MM.1S (cell line): ENCODE results near the gene MCF2L2.

ENCODE experiments used
- DNase-seq: peaks from one replicate; pipeline ENCODE4 v3.0.0-alpha.2; 2015
- H2AFZ ChIP-seq: fragments of 300-600 bp; sonication (generic); 2 replicates; pipeline ENCODE4 v1.6.0; 2016; ENCODE audit warnings: antibody characterized with exemption, low read length
- H3F3A ChIP-seq: fragments of 300-600 bp; sonication (generic); 2 replicates; pipeline ENCODE4 v1.6.1; 2016; ENCODE audit warnings: mild to moderate bottlenecking, antibody characterized with exemption, low read length, moderate library complexity, mixed read lengths; ENCODE audit not compliant: insufficient read depth
- H3K27ac ChIP-seq: fragments of 300-600 bp; sonication (generic); 2 replicates; pipeline ENCODE4 v1.5.1; 2016; ENCODE audit warnings: mild to moderate bottlenecking, low read length
- H3K27me3 ChIP-seq: fragments of 300-600 bp; sonication (generic); replicated peaks from 2 replicates; pipeline ENCODE4 v1.6.0; 2016; ENCODE audit warnings: low read length; ENCODE audit not compliant: insufficient read depth
- H3K36me3 ChIP-seq: fragments of 300-600 bp; sonication (generic); replicated peaks from 2 replicates; pipeline ENCODE4 v1.6.1; 2016; ENCODE audit warnings: mild to moderate bottlenecking, low read length, mixed read lengths; ENCODE audit not compliant: insufficient read depth
- H3K4me1 ChIP-seq: fragments of 300-600 bp; sonication (generic); 2 replicates; pipeline ENCODE4 v1.6.1; 2016; ENCODE audit warnings: low read length, mixed read lengths
- H3K4me2 ChIP-seq: fragments of 300-600 bp; sonication (generic); 2 replicates; pipeline ENCODE4 v1.6.0; 2016; ENCODE audit warnings: low read depth, low read length
- H3K4me3 ChIP-seq: fragments of 300-600 bp; sonication (generic); 2 replicates; pipeline ENCODE4 v1.5.1; 2016; ENCODE audit warnings: low read length, mixed read lengths
- H3K79me2 ChIP-seq: fragments of 300-600 bp; sonication (generic); 2 replicates; pipeline ENCODE4 v1.6.1; 2016; ENCODE audit warnings: mixed run types, low read length, mixed read lengths
- H3K9ac ChIP-seq: fragments of 300-600 bp; sonication (generic); 2 replicates; pipeline ENCODE4 v1.6.1; 2016; ENCODE audit warnings: low read length, mixed read lengths
- H3K9me2 ChIP-seq: fragments of 300-600 bp; sonication (generic); replicated peaks from 2 replicates; pipeline ENCODE4 v1.6.1; 2016; ENCODE audit warnings: mild to moderate bottlenecking, low read length, mixed read lengths; ENCODE audit not compliant: insufficient read depth
- H3K9me3 ChIP-seq: fragments of 300-600 bp; sonication (generic); replicated peaks from 2 replicates; pipeline ENCODE4 v1.6.1; 2016; ENCODE audit warnings: mild to moderate bottlenecking, low read length, mixed read lengths; ENCODE audit not compliant: insufficient read depth
- H4K20me1 ChIP-seq: fragments of 300-600 bp; sonication (generic); 2 replicates; pipeline ENCODE4 v1.6.1; 2016; ENCODE audit warnings: mild to moderate bottlenecking, low read length, moderate library complexity, mixed read lengths; ENCODE audit not compliant: insufficient read depth
- CTCF ChIP-seq: fragments of 300-600 bp; sonication (generic); IDR thresholded peaks from 2 replicates; pipeline ENCODE4 v1.5.1; 2016; ENCODE audit warnings: antibody characterized with exemption, low read length, mixed read lengths
- EZH2 ChIP-seq: fragments of 300-600 bp; sonication (generic); optimal IDR thresholded peaks from 2 replicates; pipeline ENCODE3; 2017; ENCODE audit warnings: low read depth, mild to moderate bottlenecking, antibody characterized with exemption, low read length, mixed read lengths
- EZH2phosphoT487 ChIP-seq: fragments of 300-600 bp; sonication (generic); IDR thresholded peaks from 2 replicates; pipeline ENCODE4 v1.6.1; 2018; ENCODE audit warnings: antibody characterized with exemption, low read length

The MCF2L2 gene

GRCh38 chr3:183331498-183331897 lies 96.9 kb downstream of the MCF2L2 start:
- no peaks in the 10 kb centered on the region for H3K27me3 ChIP-seq
- DNase-seq, result no peak
- no peak overlapping the region for H3K4me2 ChIP-seq
- H3F3A ChIP-seq, result no peaks in the 10 kb centered on the region
- H3K4me3 ChIP-seq, result no peak overlapping the region
- no peaks in the 10 kb centered on the region for H3K9me3 ChIP-seq
- no peaks in the 10 kb centered on the region for H3K9me2 ChIP-seq
- H3K79me2 ChIP-seq, result no peaks in the 10 kb centered on the region
- H3K36me3 ChIP-seq, result no peaks in the 10 kb centered on the region
- H4K20me1 ChIP-seq, result no peaks in the 10 kb centered on the region
- no peak overlapping the region for H2AFZ ChIP-seq
- no peak overlapping the region for H3K9ac ChIP-seq
- peaks cover 3% of the 10 kb centered on the region; the same call in 1 of the 2 replicates for H3K4me1 ChIP-seq
- no peak overlapping the region for H3K27ac ChIP-seq
- no peak for TF ChIP-seq CTCF
- no peak for TF ChIP-seq EZH2phosphoT487
- no peak for TF ChIP-seq EZH2

GRCh38 chr3:183330881-183331280 lies 97.5 kb downstream of the MCF2L2 start:
- H3K4me3 ChIP-seq, result no peak overlapping the region

GRCh38 chr3:183329543-183329942 lies 98.9 kb downstream of the MCF2L2 start:
- Histone ChIP-seq H3K4me2 (no peak overlapping the region), H3K36me3 (no peaks in the 10 kb centered on the region), H4K20me1 (no peaks in the 10 kb centered on the region), H2AFZ (no peak overlapping the region), H3K9me2 (no peaks in the 10 kb centered on the region), H3K9me3 (no peaks in the 10 kb centered on the region), H3K79me2 (no peaks in the 10 kb centered on the region), H3K4me1 (peaks cover 4% of the 10 kb centered on the region; the same call in 1 of the 2 replicates), H3K4me3 (no peak overlapping the region), H3K9ac (no peak overlapping the region), H3K27ac (no peak overlapping the region), H3F3A (no peaks in the 10 kb centered on the region), H3K27me3 (no peaks in the 10 kb centered on the region)
- TF ChIP-seq EZH2phosphoT487, result no peak
- no peak for TF ChIP-seq EZH2
- TF ChIP-seq CTCF, result no peak
- no peak for DNase-seq

More at GRCh38 chr3:183330881-183331280, 97.5 kb downstream of the MCF2L2 start:
- TF ChIP-seq EZH2phosphoT487, result no peak
- TF ChIP-seq CTCF, result no peak
- TF ChIP-seq EZH2, result no peak
- Histone ChIP-seq H3K79me2 (no peaks in the 10 kb centered on the region), H3K36me3 (no peaks in the 10 kb centered on the region), H4K20me1 (no peaks in the 10 kb centered on the region), H3K4me1 (peaks cover 4% of the 10 kb centered on the region; the same call in 1 of the 2 replicates), H3K4me2 (no peak overlapping the region), H2AFZ (no peak overlapping the region), H3K27ac (no peak overlapping the region), H3F3A (no peaks in the 10 kb centered on the region), H3K27me3 (no peaks in the 10 kb centered on the region), H3K9ac (no peak overlapping the region), H3K9me2 (no peaks in the 10 kb centered on the region), H3K9me3 (no peaks in the 10 kb centered on the region)
- no peak for DNase-seq
